AG09309 (cell line): Measurements from ENCODE around the gene FAM171A2.
"Not testable (repeated sequence)": the region's sequence is repeated elsewhere in the genome, so short reads cannot be mapped to it uniquely, and the experiment has no call there.

ENCODE experiments used
- DNase-seq: peaks from one replicate; pipeline ENCODE4 v3.0.0-alpha.2; 2010; ENCODE audit warnings: low read depth
- H3K4me3 ChIP-seq: 2 replicates; pipeline ENCODE4 v1.5.1; 2011; ENCODE audit warnings: mild to moderate bottlenecking, low read depth, low read length, moderate library complexity; ENCODE audit not compliant: control insufficient read depth
- TF ChIP-seq, protein P1 (sequence below): IDR thresholded peaks from 2 replicates; pipeline ENCODE4 v1.5.1; 2011; ENCODE audit warnings: mild to moderate bottlenecking, low read depth, low read length, inconsistent platforms; ENCODE audit not compliant: insufficient read depth, control insufficient read depth; ENCODE audit errors: missing control alignments

The FAM171A2 gene

GRCh38 chr17:44398692-44399691 lies 35.3 kb upstream of the FAM171A2 start:
- TF ChIP-seq, protein P1, sequence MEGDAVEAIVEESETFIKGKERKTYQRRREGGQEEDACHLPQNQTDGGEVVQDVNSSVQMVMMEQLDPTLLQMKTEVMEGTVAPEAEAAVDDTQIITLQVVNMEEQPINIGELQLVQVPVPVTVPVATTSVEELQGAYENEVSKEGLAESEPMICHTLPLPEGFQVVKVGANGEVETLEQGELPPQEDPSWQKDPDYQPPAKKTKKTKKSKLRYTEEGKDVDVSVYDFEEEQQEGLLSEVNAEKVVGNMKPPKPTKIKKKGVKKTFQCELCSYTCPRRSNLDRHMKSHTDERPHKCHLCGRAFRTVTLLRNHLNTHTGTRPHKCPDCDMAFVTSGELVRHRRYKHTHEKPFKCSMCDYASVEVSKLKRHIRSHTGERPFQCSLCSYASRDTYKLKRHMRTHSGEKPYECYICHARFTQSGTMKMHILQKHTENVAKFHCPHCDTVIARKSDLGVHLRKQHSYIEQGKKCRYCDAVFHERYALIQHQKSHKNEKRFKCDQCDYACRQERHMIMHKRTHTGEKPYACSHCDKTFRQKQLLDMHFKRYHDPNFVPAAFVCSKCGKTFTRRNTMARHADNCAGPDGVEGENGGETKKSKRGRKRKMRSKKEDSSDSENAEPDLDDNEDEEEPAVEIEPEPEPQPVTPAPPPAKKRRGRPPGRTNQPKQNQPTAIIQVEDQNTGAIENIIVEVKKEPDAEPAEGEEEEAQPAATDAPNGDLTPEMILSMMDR: no peak
- DNase-seq: no peak
- H3K4me3 ChIP-seq: no peak overlapping the region

DNA sequence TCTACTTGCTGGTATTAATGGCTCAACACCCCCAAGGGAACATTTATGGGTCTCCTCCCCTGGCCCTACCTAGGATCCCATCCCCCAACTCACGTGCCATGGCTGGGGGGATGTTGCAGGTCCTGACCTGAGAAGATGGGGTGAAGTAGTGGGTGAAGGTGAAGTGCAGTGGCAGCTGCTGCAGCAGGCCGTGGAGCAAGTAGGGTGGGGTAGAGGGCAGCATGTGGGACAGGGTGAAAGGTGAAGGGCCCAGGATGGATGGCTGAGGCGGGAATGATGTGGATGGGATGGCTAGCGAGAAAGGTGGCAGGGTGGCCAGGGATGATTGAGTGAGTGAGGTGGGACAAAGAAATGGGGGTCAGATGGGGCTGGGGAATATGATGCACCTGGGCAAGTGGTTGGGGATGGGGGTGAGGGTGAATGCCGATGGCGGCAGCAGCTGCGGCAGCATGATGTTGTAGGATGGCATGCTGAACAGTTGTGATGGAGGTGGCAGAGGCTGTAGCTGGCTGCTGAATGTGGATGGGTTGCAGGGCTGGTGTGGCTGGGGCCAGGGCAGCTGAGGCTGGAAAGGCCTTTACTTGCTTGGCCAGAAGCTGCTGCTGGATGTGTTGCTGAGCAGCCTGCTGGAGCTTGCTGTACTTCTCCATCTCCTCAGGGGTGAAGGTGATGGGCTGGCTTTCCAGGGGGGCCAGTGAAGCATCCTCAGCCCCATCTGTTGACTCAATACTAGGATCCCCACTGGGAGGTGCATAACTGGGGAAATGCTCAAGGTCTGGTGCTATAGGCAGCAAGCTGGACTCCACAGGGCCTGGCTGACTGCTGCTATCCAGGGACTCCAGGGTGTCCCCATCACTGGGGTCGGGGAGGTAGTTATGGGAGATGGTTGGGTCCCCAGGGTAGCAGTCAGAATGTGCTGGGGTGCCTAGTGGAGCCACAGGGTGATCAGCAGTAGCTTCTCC lies 34.1 kb upstream of the FAM171A2 start:
- H3K4me3 ChIP-seq: no peak overlapping the region

GRCh38 chr17:44396946-44397345 lies 33.3 kb upstream of the FAM171A2 start:
- no peak for DNase-seq
- TF ChIP-seq, protein P1: no peak
- no peak overlapping the region for H3K4me3 ChIP-seq

More for the DNA sequence above, 34.1 kb upstream of the FAM171A2 start:
- DNase-seq: no peak
- TF ChIP-seq, protein P1: no peak

- TF ChIP-seq, protein P1: no peak
- DNase-seq: no peak
- H3K4me3 ChIP-seq: no peak overlapping the region
Observed at GRCh38 chr17:44394833-44395232, 31.2 kb upstream of the FAM171A2 start.

DNA sequence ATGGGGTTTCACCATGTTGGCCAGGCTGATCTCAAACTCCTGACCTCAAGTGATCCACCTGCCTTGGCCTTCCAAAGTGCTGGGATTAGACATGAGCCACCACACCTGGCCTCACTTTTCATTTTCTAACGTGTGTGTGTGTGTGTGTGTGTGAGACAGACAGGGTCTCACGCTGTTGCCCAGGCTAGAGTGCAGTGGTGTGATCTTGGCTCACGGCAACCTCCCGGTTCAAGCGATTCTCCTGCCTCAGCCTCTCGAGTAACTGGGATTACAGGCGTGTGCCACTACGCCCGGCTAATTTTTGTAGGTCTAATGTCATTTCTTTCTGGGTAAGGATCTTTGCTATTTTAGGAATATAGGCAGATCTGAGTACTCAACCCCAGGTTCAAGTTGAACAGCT lies 30.5 kb upstream of the FAM171A2 start:
- DNase-seq, H3K4me3 ChIP-seq: not testable (repeated sequence)

GRCh38 chr17:44390250-44390870 lies 26.7 kb upstream of the FAM171A2 start:
- no peak for DNase-seq
- no peak overlapping the region for H3K4me3 ChIP-seq
- TF ChIP-seq, protein P1: no peak
